GM12891 (cell line): Measurements from ENCODE around the gene PRSS12.

Source experiments
- PAX5 ChIP-seq: IDR thresholded peaks from 2 replicates; pipeline ENCODE4 v1.6.1; 2011; ENCODE audit warnings: low read length, moderate library complexity, mild to moderate bottlenecking; ENCODE audit not compliant: insufficient read depth, severe bottlenecking
- POLR2A ChIP-seq: IDR thresholded peaks from 2 replicates; pipeline ENCODE4 v1.6.1; 2011; ENCODE audit warnings: low read depth, low read length, control low read depth
- POLR2AphosphoS5 ChIP-seq: IDR thresholded peaks from 2 replicates; pipeline ENCODE4 v1.6.1; 2011; ENCODE audit warnings: low read depth, low read length, control low read depth
- TAF1 ChIP-seq: IDR thresholded peaks from 2 replicates; pipeline ENCODE4 v1.6.1; 2011; ENCODE audit warnings: low read depth, low read length, control low read depth

DNA sequence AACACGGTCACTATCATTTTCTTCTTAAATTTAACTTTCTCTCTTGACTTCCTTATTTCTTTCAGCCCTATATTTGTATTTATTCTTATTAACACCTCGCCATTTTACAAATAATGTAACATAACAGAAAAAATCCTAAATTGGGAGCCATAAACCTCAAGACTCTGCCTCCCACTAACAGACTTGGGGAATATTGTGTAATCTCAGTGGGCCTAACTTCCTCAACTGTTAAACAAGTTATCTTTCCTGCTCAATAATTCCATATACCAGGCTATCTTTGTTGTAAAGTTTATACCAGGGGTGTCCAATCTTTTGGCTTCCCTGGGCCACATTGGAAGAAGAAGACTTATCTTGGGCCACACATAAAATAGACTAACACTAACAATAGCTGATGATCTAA lies 26.2 kb downstream of the PRSS12 start:
- TF ChIP-seq POLR2A (no peak), POLR2AphosphoS5 (no peak), TAF1 (no peak), PAX5 (no peak)
